Cerebellar nuclear complex (tissue), 1 donor: Measurements from ENCODE around the gene ALDH9A1.
"Not testable (repeated sequence)": the region's sequence is repeated elsewhere in the genome, so short reads cannot be mapped to it uniquely, and the experiment has no call there.

ENCODE experiments used
- DNase-seq, 2 experiments: peaks; one replicate each; lab custom pipeline; 2025; lab: John Stamatoyannopoulos, UW

Gene ALDH9A1

DNA sequence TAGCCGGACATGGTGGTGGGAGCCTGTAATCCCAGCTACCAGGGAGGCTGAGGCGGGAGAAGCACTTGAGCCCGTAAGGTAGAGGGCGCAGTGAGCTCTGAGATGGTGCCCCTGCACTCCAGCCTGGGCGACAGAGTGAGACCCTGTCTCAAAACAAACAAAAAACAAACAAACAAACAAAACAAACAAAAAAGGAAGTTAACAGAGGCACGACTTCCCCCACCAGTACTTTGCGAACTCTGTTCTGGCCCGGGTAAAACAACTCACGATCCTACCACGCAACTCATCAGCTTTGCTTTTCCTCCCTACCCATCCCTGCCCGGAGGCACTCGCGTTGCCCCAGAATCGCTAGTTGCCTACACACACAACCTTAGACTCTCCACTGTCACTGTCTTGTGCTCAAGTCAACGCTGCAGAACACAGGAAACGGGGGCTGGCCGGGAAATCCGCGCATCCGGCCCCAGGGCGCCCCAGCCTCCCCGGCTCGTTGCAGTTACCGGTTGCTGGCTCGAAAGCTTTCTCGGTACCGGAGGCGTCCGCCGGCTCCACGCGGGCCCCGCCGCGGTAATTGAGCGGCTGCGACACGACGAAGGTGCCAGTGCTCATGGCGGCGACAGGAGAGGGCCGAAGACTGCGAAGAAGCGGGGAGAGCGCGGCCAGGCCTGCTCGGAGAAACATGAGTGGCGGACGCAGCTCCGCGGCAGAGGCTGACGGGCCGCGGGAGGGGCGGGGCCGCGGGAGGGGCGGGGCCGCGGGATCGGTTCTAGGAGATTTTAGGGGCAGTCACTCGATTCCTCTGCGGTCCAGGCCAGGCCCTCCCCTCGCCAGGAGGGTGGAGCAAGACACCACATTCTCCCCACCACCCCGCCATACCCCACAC lies at the start of gene ALDH9A1:
TSS of gene ALDH9A1 (minus strand) at position 682 of the 880 bp plus-strand sequence. CDS start at position 678, 4 bp downstream.
- DNase-seq, result peak; percentile 69 to 86

GRCh38 chr1:165747632-165748447 lies 49.5 kb upstream of the ALDH9A1 start:
- no peak for DNase-seq

GRCh38 chr1:165744913-165745312 lies 46.6 kb upstream of the ALDH9A1 start:
- DNase-seq, result not testable (repeated sequence)

- DNase-seq, result no peak
Observed at GRCh38 chr1:165742194-165742593, 43.8 kb upstream of the ALDH9A1 start.

GRCh38 chr1:165738794-165739193 lies 40.4 kb upstream of the ALDH9A1 start:
- no peak for DNase-seq

- DNase-seq, result no peak
Observed at GRCh38 chr1:165737196-165737595, 38.8 kb upstream of the ALDH9A1 start.

- no peak for DNase-seq
Observed at GRCh38 chr1:165734906-165735305, 36.5 kb upstream of the ALDH9A1 start.

GRCh38 chr1:165726841-165727240 lies 28.5 kb upstream of the ALDH9A1 start:
- no peak for DNase-seq

DNA sequence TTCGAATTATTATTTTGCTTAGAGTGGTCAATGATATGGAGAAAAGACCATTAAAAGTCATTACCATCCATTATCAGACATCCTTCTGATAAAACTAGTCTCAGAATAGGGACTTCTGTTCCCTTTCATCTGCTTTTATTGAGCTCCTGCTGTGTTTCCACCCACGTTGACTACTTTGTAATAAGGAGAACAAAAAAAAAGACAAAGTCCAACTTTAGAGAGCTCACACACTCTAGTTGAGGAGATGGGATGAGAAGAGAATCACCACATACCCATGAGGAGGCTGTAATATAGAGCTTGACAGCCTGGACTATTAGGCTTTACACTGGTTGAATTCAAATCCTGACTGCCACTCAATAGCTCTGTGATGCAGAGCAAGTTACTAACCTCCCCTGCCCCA lies 27.8 kb upstream of the ALDH9A1 start:
- no peak for DNase-seq

- DNase-seq, result no peak
Observed at GRCh38 chr1:165717918-165718515, 19.7 kb upstream of the ALDH9A1 start.

DNA sequence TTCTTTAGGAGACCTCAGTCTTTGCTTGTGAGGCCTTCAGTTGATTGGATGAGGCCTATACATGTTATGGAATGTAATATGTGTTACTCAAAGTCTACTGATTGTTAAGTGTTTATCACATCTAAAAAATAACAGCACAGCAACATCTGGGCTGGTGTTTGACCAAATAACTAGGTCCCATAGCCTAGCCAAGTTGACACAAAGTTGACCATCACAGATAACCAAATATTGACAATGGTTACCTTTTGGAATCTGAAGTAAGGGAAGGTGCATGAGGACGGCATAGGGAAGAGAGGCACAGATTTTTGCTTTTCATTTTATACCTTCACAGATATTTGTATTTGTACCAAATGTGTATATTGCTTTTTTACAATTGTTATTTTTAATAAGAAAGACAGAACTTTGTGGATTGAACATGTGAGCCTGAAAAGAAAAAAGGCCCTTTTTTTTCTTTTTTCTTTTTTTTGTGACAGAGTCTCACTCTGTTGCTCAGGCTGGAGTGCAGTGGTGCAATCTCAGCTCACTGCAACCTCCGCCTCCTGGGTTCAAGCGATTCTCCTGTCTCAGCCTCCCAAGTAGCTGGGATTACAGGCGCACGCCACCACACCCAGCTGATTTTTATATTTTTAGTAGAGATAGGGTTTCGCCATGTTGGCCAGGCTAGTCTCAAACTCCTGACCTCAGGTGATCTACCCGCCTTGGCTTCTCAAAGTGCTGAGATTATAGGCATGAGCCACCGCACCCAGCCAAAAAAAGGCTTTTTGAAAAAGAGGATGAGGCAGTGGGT lies 18.1 kb upstream of the ALDH9A1 start:
- not testable (repeated sequence) for DNase-seq

- DNase-seq, result no peak
Observed at GRCh38 chr1:165712764-165713163, 14.4 kb upstream of the ALDH9A1 start.

DNA sequence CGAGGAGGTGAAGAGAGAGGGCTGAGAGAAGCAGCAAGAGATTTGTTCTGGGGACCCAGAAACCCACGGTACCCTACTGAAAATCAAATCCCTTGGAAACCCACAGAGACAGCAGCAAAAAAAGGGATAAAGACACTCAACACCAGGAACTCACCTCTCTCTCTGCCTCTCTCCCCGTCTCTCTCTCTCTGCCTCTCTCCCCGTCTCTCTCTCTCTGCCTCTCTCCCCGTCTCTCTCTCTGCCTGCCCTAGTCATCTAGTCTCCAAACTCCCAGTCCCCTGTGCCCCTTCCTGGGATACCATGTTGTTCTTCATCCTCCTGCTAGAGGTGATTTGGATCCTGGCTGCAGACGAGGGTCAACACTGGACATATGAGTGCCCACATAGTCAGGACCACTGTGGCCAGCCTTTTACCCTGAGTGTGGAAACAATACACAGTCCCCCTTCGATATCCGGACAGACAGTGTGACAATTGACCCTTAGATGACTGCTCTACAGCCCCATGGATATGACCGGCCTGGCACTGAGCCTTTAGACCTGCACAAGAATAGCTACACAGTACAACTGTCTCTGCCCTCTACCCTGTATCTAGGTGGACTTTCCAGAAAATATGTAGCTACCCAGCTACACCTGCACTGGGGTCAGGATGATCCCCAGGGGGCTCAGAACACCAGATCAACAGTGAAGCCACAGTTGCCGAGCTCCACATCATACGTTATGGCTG lies 9.8 kb upstream of the ALDH9A1 start:
- DNase-seq, result no peak

DNA sequence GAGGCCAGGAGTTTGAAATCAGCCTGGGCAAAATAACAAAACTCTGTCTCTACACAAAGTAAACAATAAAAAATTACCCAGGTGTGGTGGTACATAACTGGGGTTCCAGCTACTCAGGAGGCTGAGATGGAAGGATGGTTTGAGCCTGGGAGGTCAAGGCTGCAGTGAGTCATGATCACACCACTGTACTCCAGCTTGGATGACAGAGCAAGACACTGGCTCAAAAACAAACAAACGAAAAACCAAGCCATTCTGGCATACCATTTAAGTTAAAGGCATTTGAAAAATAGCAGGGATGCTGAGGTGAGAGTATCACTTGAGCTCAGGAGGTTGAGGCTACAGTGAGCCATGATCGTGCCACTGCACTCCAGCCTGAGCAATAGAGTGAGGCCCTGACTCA lies 5.3 kb upstream of the ALDH9A1 start:
- no peak for DNase-seq

- not testable (repeated sequence) for DNase-seq
Observed at GRCh38 chr1:165701922-165702321, 3.6 kb upstream of the ALDH9A1 start.

GRCh38 chr1:165699577-165699976 lies 1.2 kb upstream of the ALDH9A1 start:
- DNase-seq, result no peak

DNA sequence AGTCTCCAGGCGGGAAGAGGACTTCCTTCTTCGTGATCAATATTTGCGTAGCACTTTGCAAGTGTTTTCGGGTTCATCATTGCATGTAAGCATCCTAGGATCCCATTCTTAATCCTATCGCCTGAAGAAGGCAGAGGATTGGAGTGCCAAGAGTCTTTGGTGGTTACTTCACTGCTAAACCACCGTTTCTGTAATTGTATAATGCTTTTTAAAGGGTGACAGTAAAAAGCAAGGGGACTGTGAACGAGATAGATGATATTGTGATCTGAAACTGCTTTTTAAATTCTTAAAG lies 345 bp upstream of the ALDH9A1 start:
- no peak for DNase-seq

DNA sequence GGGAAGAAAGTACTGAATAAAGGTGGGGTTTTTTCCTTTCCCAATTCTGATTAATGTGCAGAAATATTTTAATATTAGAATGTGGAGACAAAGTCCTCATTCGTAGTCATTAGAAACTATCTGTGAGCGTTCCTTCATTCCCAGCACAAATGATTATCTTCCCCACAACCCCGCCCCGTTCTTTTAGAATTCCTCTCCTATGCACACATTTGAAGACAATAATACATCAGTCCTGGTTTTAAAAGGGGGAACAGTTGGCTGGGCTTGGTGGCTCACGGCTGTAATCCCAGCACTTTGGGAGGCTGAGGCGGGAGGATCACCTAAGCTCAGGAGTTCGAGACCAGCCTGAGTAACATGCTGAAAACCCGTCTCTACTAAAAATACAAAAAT lies 876 bp downstream of the ALDH9A1 start:
- DNase-seq, result no peak

GRCh38 chr1:165696625-165697100 lies 1.7 kb downstream of the ALDH9A1 start:
- no peak for DNase-seq

- DNase-seq, result no peak
Observed at GRCh38 chr1:165695031-165695430, 3.3 kb downstream of the ALDH9A1 start.

DNA sequence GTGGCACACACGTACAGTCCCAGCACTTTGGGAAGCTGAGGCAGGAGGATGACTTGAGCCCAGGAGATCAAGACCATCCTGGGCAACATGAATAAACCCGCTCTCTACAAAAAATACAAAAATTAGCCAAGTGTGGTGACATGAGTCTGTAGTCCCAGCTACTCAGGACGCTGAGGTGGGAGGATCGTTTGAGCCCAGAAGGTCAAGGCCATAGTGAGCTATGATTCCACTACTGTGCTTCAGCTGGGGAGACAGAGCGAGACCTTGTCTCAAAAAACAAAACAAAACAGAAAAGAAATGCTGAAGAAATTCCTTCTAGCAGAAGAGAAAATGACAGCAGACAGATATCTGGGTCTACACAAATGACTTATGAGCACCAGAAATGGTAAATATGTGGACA lies 10.3 kb downstream of the ALDH9A1 start:
- no peak for DNase-seq
